Thyroid gland (tissue), 4 donors: ENCODE measurements around the gene CCP110. TPM values are rescaled to one million over a fixed set of nuclear protein-coding genes. Genes with fewer than 3 reads are reported as not detected.

Source experiments
- DNase-seq, 2 donors: peaks; one replicate each; pipeline ENCODE4 v3.0.0-alpha.2; 2019
- H3K27ac ChIP-seq, 3 donors: fragments of 200-600 bp; sonication (generic); 1 replicate in 2 of 3; 2 replicates in 1 of 3; pipeline ENCODE4 v1.5.1; 2016 to 2019; ENCODE audit warnings: mild to moderate bottlenecking in 1 of 3, moderate library complexity in 1 of 3
- H3K27me3 ChIP-seq: fragments of 200-600 bp; sonication (generic); one replicate; pipeline ENCODE4 v1.5.1; 2019
- H3K36me3 ChIP-seq, 2 donors: fragments of 200-600 bp; sonication (generic); one replicate each; pipeline ENCODE4 v1.5.1; 2016 to 2019
- H3K4me1 ChIP-seq, 2 donors: fragments of 200-600 bp; sonication (generic); one replicate each; pipeline ENCODE4 v1.5.1; 2017 to 2019
- H3K4me3 ChIP-seq, 3 donors: fragments of 200-600 bp; sonication (generic); replicated peaks in 1 of 3; 1 replicate in 2 of 3; 2 replicates in 1 of 3; pipeline ENCODE4 v1.5.1; 2016; ENCODE audit warnings: mild to moderate bottlenecking in 1 of 3
- H3K9me3 ChIP-seq: fragments of 200-600 bp; sonication (generic); one replicate; pipeline ENCODE4 v1.5.1; 2017
- CTCF ChIP-seq, 6 experiments: fragments of 200-600 bp in 3 of 6; fragments of 450-650 bp in 3 of 6; sonication (generic) in 3 of 6; IDR thresholded peaks; one replicate each; pipeline ENCODE4 v1.5.1; 2016 to 2019; ENCODE audit warnings: antibody characterized with exemption in 6 of 6, mild to moderate bottlenecking in 2 of 6, inconsistent platforms in 1 of 6, moderate library complexity in 1 of 6
- POLR2A ChIP-seq, 2 donors: fragments of 450-650 bp; IDR thresholded peaks; one replicate each; pipeline ENCODE4 v1.6.1; 2017; ENCODE audit warnings: antibody characterized with exemption in 2 of 2, mild to moderate bottlenecking in 2 of 2, moderate library complexity in 1 of 2
- WGBS, 2 donors: methylation state at CpG; one replicate each; pipeline ENCODE4 v1.1.5; 2017; 5-methylcytosine and 5-hydroxymethylcytosine counted together
- intact Hi-C: fragments of 100-400 bp; cut with DNase I; formaldehyde crosslinking; loops from one replicate; pipeline ENCODE4 v1.15.1; 2023
- total RNA-seq, 4 donors: library from RNA; depleted of rRNA; stranded (reverse); fragments of >200 nt; gene quantifications; one replicate each; pipeline ENCODE4 v1.2.3, GENCODE V29; 2016

The CCP110 gene
- total RNA-seq, 4 donors from 2014 or later: 19.5 to 27.8 (median 24.0) TPM

GRCh38 chr16:19567560-19567959, 43.8 kb downstream of the CCP110 start:
- intact Hi-C loops: no loop called here
- H3K4me1 ChIP-seq: no peaks in the 10 kb centered on the region
- no peaks in the 10 kb centered on the region for H3K27me3 ChIP-seq
- peaks cover 22 to 28% of the 10 kb centered on the region in 2 donors for H3K36me3 ChIP-seq
- no peak overlapping the region for H3K27ac ChIP-seq
- no peaks in the 10 kb centered on the region for H3K9me3 ChIP-seq
- no peak for DNase-seq
- 95 to 97% methylated on average over 5 to 8 of the region's 8 CpGs for WGBS, 2 donors
- TF ChIP-seq POLR2A (IDR thresholded peaks at IDR 0.05) (no peak), CTCF (IDR thresholded peaks at IDR 0.05) (no peak)
- H3K4me3 ChIP-seq: no peak overlapping the region

DNA sequence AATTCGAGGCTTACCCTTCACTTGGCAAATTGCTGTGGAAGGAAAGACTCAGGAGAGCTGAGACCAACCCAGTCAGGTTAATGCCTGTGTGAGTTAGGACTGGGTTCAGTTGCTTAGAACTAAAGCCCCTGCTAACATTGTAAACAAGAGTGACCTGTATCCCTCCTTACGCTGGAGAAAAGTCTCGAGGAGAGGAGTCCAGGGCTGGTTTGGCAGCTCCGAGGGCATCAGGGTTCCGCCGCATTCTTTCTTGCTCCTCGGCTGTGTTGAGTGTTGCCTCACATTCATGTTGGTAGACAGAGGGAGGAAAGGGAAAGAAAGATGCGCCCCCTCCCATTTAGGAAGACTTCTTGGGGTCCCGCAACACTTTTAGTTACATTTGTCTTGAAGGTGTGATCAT, 50.3 kb downstream of the CCP110 start:
- 91% methylated on average over 9 of the region's 9 CpGs for WGBS, 2 donors
- H3K4me1 ChIP-seq: no peaks in the 10 kb centered on the region
- H3K27me3 ChIP-seq: no peaks in the 10 kb centered on the region
- intact Hi-C loops: no loop called here
- no peak overlapping the region for H3K4me3 ChIP-seq
- no peak overlapping the region for H3K27ac ChIP-seq
- no peaks in the 10 kb centered on the region for H3K9me3 ChIP-seq
- no peak for DNase-seq
- H3K36me3 ChIP-seq: peaks cover 36 to 47% of the 10 kb centered on the region in 2 donors
- TF ChIP-seq CTCF (IDR thresholded peaks at IDR 0.05): no peak
- no peak for TF ChIP-seq POLR2A (IDR thresholded peaks at IDR 0.05)

DNA sequence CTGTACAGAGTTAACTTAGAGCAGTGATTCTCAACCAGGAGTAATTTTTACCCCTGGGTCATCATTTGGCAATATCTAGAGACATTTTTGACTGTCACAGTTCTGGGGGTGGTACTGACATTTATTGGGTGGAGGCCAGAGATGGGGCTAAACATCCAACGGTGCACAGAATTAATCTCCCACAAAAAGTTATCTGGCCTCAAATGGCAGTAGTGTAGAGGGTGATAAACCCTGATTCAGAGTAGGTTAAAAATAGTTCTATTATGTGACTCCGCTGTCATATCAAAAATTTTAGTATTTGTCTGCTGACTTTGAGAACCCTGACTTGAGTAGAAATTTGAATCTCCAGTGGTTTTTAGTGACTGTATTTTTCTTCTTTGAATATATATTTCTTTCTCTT, 50.9 kb downstream of the CCP110 start:
- H3K27ac ChIP-seq: no peak overlapping the region
- H3K36me3 ChIP-seq: peaks cover 37 to 44% of the 10 kb centered on the region in 2 donors
- TF ChIP-seq POLR2A (IDR thresholded peaks at IDR 0.05) (no peak), CTCF (IDR thresholded peaks at IDR 0.05) (no peak)
- intact Hi-C loops: no loop called here
- H3K4me3 ChIP-seq: no peak overlapping the region
- H3K4me1 ChIP-seq: no peaks in the 10 kb centered on the region
- WGBS, 2 donors: 63 to 95% methylated on average over 2 of the region's 2 CpGs
- no peak for DNase-seq
- no peaks in the 10 kb centered on the region for H3K9me3 ChIP-seq
- no peaks in the 10 kb centered on the region for H3K27me3 ChIP-seq

GRCh38 chr16:19578378-19578971, 54.7 kb downstream of the CCP110 start:
- Histone ChIP-seq H3K27ac (no peak overlapping the region), H3K9me3 (no peaks in the 10 kb centered on the region), H3K27me3 (no peaks in the 10 kb centered on the region), H3K4me1 (no peaks in the 10 kb centered on the region), H3K36me3 (peaks cover 44 to 58% of the 10 kb centered on the region in 2 donors), H3K4me3 (no peak overlapping the region)
- no peak for DNase-seq
- WGBS, 2 donors: 80% methylated on average over 10 of the region's 10 CpGs
- TF ChIP-seq CTCF (IDR thresholded peaks at IDR 0.05) (no peak), POLR2A (IDR thresholded peaks at IDR 0.05) (no peak)
- intact Hi-C loops: no loop called here

- WGBS, 2 donors: 74 to 80% methylated on average over 10 of the region's 10 CpGs
Measured at GRCh38 chr16:19582050-19582831, 58.5 kb downstream of the CCP110 start.

More at GRCh38 chr16:19582050-19582831, 58.5 kb downstream of the CCP110 start:
- intact Hi-C loops: no loop called here
- peaks cover 27 to 41% of the 10 kb centered on the region in 2 donors for H3K36me3 ChIP-seq
- H3K4me1 ChIP-seq: no peaks in the 10 kb centered on the region
- no peaks in the 10 kb centered on the region for H3K9me3 ChIP-seq
- H3K27me3 ChIP-seq: no peaks in the 10 kb centered on the region
- DNase-seq: no peak
- no peak overlapping the region for H3K4me3 ChIP-seq
- TF ChIP-seq CTCF (IDR thresholded peaks at IDR 0.05): no peak
- no peak for TF ChIP-seq POLR2A (IDR thresholded peaks at IDR 0.05)
- no peak overlapping the region for H3K27ac ChIP-seq
